CD4-positive, alpha-beta T cell treated with Interleukin-2 at 100 ng/mL for 4 hours (primary cell): ENCODE results near the gene COG6.
A peak's percentile ranks its signal among the peaks of the same experiment; 100 is the strongest.

Experiments
- DNase-seq: peaks from one replicate; pipeline ENCODE4 v3.0.0-alpha.2; 2020; ENCODE audit warnings: low spot score

The COG6 gene

DNA sequence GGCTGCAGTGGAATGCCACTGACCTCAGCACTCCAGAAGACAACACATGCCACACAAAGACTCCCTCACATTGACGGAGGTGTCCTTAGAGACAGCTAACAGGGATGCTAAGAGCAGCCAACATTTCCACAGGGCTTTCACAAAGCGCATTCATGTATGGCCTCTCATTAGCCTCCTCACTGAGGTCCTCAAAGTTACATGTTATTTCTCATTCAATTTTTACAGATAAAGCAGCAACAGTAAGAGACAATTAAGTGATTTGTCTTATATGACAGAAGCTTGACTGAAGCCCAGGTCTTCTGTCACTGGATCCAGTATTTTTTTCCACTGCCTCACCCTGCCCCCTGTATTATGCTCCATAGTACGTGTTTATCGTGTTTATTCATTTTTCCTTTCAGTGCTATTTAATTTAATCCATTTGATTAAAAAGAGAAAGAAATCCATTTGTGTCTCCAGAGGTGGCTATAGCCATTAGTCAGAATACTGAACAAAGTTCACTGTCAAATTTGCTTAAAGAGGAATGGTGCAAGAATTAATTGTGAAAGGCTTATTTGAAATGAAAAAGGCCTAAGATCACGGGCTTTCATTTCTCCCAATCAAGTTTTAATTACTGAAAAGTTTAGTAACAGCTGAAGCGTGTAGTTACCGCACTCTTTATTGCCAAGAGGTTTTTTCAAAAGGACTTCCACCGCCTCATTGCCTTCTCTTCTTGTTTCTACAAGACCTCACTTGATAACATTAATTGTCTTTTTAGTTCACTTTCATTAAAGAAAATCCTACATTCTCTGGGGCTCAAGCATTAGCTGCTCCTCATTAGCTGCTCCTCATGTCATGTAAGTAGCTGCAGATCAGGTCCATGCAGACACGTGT, 115.0 kb downstream of the COG6 start:
- no peak for DNase-seq

GRCh38 chr13:39773833-39774232, 118.4 kb downstream of the COG6 start:
- no peak for DNase-seq

DNA sequence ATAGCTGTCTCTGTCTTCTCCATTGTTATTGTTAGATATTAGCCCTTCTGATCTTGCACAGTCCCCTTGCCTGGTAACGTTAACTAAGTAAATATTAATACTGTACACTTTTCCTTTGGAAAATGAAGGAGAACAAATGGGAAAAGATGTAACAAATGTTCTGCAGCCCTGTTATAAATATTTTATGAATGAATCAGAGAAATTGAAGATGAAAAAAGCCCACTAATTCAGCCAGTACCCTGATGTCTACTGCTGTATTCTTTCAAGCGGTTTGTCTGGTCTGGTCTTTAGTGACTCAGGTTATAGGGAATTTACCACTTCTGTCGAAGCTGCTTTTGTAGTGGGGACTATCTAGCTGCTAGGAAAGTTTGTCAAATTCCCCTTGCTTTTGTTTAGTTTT, 121.0 kb downstream of the COG6 start:
- DNase-seq: no peak

GRCh38 chr13:39777021-39777420, 121.6 kb downstream of the COG6 start:
- DNase-seq: no peak

- peak; percentile 21 for DNase-seq
Measured at GRCh38 chr13:39777527-39778061, 122.1 kb downstream of the COG6 start.

DNA sequence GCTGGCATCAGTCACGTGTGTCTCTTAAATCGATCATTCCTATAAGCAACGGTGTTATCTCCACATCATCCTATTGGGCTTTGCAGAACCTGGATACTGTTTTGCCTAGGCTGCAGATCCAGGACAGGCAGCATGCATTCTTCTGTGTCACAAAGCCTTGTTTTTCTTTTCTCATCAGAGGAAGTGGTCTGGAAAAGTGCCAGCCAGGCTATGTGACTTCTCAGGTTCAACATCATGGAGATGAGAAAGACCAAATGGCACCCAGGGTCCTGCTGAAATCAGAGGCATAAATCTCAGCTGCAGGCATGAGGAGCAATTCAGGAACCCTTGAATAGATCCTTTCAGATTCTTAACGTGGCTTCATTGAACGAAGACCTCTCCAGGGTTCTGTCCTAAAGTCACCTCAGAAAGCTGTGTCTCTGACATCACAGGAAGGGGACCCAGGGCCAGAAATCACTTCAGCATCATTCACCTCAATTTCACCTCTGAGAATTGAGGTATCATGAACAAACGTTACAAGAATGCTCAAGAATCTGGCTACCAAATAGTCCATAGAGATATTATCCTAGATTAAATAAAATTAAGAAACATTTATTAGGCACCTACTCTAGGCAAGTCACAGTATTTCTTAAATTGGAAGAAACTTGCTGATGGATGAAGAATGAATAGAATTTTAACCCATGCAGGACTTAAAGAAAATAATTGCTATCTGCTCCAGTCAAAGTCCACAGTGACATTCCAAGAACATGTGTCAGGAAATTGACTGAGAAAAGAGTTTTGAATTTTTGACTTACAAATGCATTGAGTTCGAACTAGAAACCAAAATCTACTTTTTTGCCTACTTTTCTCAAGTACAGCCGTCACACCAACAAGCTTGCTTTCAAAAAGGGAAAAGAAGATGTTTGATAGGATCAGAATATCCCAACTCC, 124.1 kb downstream of the COG6 start:
- peak; percentile 44 for DNase-seq

DNA sequence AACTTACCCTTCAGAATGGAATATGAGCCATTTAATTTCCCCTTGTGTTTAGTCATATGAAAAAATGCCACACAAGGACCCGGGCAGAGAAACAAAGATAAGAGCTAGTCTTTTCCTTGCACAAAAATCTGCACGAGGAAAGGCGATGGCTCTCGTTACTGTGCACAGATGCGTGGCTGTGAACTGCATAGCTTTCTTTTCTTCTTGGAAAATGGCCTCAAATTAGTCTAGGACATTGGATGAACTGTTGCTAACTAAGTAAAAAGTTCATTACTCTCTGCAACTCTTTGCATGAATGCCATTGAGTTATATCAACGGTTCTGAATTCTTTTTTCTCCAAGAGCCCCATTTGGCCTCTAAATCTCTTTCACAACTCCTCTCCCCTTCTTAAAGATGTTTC, 125.2 kb downstream of the COG6 start:
- DNase-seq: no peak

DNA sequence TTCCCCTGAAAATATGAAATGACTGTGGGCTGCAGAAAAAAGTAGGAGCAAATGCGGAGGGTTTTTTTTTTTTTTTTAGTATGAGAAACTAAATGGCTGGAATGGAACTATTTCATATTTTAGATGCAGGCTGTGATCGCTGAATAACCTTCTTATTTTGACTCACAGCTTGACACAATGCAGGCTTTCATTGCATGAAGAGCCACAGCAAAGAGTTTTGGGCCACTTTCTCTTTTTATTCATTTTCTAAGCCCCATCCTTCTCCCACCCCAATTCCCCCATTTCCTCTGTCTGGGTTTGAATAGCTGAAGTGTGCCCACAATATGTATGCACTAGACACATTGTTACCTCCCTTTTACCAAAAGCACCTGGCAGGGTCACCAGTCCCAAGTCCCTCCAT, 125.9 kb downstream of the COG6 start:
- no peak for DNase-seq

DNA sequence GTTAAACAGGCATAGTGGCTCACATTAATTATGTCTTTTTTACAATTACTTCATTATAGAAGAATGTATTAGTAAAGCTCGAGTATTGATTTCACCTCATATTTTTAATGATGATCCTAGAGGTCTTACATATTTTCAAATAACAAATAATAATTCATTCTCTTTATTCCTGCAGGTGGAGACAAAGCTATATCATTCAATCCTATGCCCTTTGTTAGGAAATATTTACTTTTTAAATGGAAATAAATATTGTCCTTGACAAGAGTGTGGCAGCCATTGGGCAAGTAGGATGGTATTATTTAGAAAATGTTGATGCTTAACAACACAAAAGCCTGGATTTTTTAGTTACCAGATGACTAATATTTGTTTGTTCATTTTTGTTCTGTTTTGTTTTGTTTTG, 127.6 kb downstream of the COG6 start:
- no peak for DNase-seq

DNA sequence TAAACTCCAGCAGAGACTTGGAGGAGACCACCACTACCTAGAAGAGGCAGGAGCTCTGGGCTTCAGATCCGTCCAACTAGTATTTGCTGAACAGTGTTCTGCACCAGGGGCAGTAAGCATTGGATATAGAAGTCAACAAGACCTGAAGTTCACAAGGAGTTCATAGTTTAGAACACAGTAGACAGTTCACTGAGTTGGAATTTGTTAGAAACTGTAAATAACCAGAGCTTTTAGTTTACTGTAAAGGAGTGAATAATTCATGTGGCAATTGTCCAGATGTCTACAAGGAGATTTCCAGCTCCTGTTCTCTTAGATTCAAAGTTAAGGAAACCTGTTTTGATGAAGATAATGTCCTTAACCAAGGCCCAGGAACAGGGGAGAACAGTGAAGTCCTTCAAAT, 128.9 kb downstream of the COG6 start:
- no peak for DNase-seq

DNA sequence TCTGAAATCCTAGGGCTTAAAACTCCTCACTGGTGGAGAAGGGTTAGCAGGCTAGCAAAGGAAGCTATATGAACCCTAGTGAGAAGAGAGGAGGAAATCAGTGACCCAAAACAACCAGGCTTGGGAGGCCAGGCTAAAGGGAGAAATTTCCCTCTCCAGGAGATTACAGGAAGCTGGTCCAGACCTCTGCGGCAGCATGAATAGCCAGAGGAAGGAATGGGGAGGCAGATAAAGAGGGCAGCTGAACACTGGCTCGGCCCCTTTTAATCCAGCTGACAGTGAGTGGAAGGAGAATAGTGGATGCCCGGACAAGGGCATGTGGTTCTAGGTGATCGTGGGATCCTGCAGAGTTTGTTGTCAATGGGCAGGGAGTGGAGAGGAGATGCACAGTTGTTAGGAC, 130.6 kb downstream of the COG6 start:
- DNase-seq: no peak

DNA sequence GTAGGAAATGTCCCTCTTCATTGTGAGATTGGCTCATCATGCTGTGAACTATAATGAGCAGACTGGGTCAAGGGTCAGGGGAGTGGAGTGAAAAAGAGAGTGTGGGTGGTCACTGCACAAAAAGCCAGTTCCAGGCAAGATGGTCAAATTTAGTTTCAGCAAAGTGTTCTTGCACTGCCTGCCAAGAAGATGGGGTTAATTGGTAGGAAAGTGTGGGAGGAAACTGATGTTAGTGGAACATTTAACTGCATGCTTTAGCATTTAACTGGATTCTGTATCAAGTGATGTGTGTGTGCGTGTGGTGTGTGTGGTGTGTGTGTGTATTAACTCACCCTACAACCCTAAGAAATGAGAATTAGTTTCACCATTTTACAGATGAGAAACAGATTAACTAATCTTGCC, 131.6 kb downstream of the COG6 start:
- no peak for DNase-seq

GRCh38 chr13:39788102-39788501, 132.6 kb downstream of the COG6 start:
- no peak for DNase-seq

- DNase-seq: no peak
Measured at GRCh38 chr13:39789451-39789850, 134.0 kb downstream of the COG6 start.
